IMR-90 (cell line): Measurements from ENCODE around the gene MRPS10. TPM values are rescaled to one million over a fixed set of nuclear protein-coding genes. Genes with fewer than 3 reads are reported as not detected.

ENCODE experiments used
- ATAC-seq: fragments of 200-7000 bp; cut with Tn5 transposase; 2 replicates; pipeline ENCODE4 v1.9.1; 2020; ENCODE audit warnings: low read depth, mild to moderate bottlenecking, moderate library complexity
- BruUV-seq: library from RNA; stranded (reverse); fragments of 400-500 nt; replicated peaks from 2 replicates; lab custom pipeline; 2021; lab: Mats Ljungman, UMichigan
- CTCF ChIA-PET: fragments of 300-600 bp; formaldehyde crosslinking; extraction: SDS; loops from one replicate; lab custom pipeline; 2021; ENCODE audit warnings: antibody characterized with exemption; lab: Yijun Ruan, JAX
- POLR2A ChIA-PET: fragments of 300-600 bp; sonication (Branson Sonifier 250); formaldehyde crosslinking; loops from one replicate; lab custom pipeline; 2022; ENCODE audit warnings: antibody characterized with exemption; ENCODE audit not compliant: unreplicated experiment; lab: Charles Lee
- DNase-seq: peaks from one replicate; pipeline ENCODE4 v3.0.0; 2013
- H2AFZ ChIP-seq: replicated peaks from 2 replicates; pipeline ENCODE3; 2013; ENCODE audit warnings: low read length, mild to moderate bottlenecking; ENCODE audit not compliant: poor library complexity
- H2AK5ac ChIP-seq: 2 replicates; pipeline ENCODE4 v1.6.1; 2013; ENCODE audit warnings: low read depth, low read length, inconsistent platforms
- H2AK9ac ChIP-seq: replicated peaks from 2 replicates; pipeline ENCODE3; 2013; ENCODE audit warnings: mild to moderate bottlenecking, low read depth, low read length, moderate library complexity; ENCODE audit not compliant: poor library complexity
- H2BK120ac ChIP-seq: 2 replicates; pipeline ENCODE4 v1.6.1; 2013; ENCODE audit warnings: low read depth, low read length, inconsistent platforms
- H2BK15ac ChIP-seq: 3 replicates; pipeline ENCODE4 v1.6.1; 2013; ENCODE audit warnings: low read depth, low read length, inconsistent platforms
- H2BK20ac ChIP-seq: 2 replicates; pipeline ENCODE4 v1.6.1; 2013; ENCODE audit warnings: low read depth, mild to moderate bottlenecking, inconsistent platforms, low read length, moderate library complexity
- H2BK5ac ChIP-seq: 2 replicates; pipeline ENCODE4 v1.6.1; 2013; ENCODE audit warnings: mild to moderate bottlenecking, low read depth, low read length, inconsistent platforms; ENCODE audit not compliant: poor library complexity, severe bottlenecking
- H3K14ac ChIP-seq: replicated peaks from 2 replicates; pipeline ENCODE4 v1.6.1; 2013; ENCODE audit warnings: low read depth, low read length, inconsistent platforms
- H3K18ac ChIP-seq: 2 replicates; pipeline ENCODE4 v1.6.1; 2013; ENCODE audit warnings: low read depth, low read length, control low read depth
- H3K23ac ChIP-seq: 2 replicates; pipeline ENCODE4 v1.6.1; 2013; ENCODE audit warnings: low read depth, low read length, inconsistent platforms
- H3K27ac ChIP-seq: 2 replicates; pipeline ENCODE4 v1.5.1; 2013; ENCODE audit warnings: mild to moderate bottlenecking, control low read depth, low read length; ENCODE audit not compliant: insufficient read depth
- H3K27me3 ChIP-seq: 2 replicates; pipeline ENCODE4 v1.6.1; 2013; ENCODE audit warnings: low read length; ENCODE audit not compliant: control insufficient read depth, insufficient read depth
- H3K36me3 ChIP-seq: 2 replicates; pipeline ENCODE4 v1.6.1; 2013; ENCODE audit warnings: low read length, mixed read lengths; ENCODE audit not compliant: control insufficient read depth, insufficient read depth
- H3K4ac ChIP-seq: 2 replicates; pipeline ENCODE4 v1.6.1; 2013; ENCODE audit warnings: low read depth, low read length, inconsistent platforms
- H3K4me1 ChIP-seq: 2 replicates; pipeline ENCODE4 v1.6.1; 2013; ENCODE audit warnings: low read length, mixed read lengths; ENCODE audit not compliant: control insufficient read depth, insufficient read depth
- H3K4me2 ChIP-seq: 2 replicates; pipeline ENCODE4 v1.6.1; 2013; ENCODE audit warnings: low read depth, mild to moderate bottlenecking, control low read depth, low read length, moderate library complexity
- H3K4me3 ChIP-seq: 2 replicates; pipeline ENCODE4 v1.5.1; 2013; ENCODE audit warnings: low read depth, mild to moderate bottlenecking, control low read depth, low read length, moderate library complexity; ENCODE audit not compliant: insufficient read depth
- H3K56ac ChIP-seq: 2 replicates; pipeline ENCODE4 v1.6.1; 2013; ENCODE audit warnings: low read length, inconsistent platforms; ENCODE audit not compliant: insufficient read depth; ENCODE audit errors: extremely low read depth
- H3K79me1 ChIP-seq, 2 experiments: 2 replicates each; pipeline ENCODE4 v1.6.1; 2013; ENCODE audit warnings: low read length in 2 of 2, inconsistent platforms in 1 of 2, low read depth in 1 of 2
- H3K9ac ChIP-seq: 2 replicates; pipeline ENCODE4 v1.6.1; 2013; ENCODE audit warnings: low read depth, low read length, control low read depth
- H3K9me1 ChIP-seq: 2 replicates; pipeline ENCODE4 v1.6.1; 2013; ENCODE audit warnings: low read length, inconsistent platforms; ENCODE audit not compliant: insufficient read depth
- H3K9me3 ChIP-seq: 2 replicates; pipeline ENCODE4 v1.6.1; 2013; ENCODE audit warnings: low read length; ENCODE audit not compliant: control insufficient read depth, insufficient read depth
- H4K20me1 ChIP-seq: 2 replicates; pipeline ENCODE4 v1.6.1; 2013; ENCODE audit warnings: low read length, inconsistent platforms; ENCODE audit not compliant: insufficient read depth
- H4K5ac ChIP-seq: 2 replicates; pipeline ENCODE4 v1.6.1; 2013; ENCODE audit warnings: mild to moderate bottlenecking, low read depth, low read length, control low read depth
- H4K8ac ChIP-seq, 2 experiments: 2 replicates each; pipeline ENCODE4 v1.6.1; 2013; ENCODE audit warnings: low read depth in 2 of 2, low read length in 2 of 2, control low read depth in 1 of 2, inconsistent platforms in 1 of 2
- H4K91ac ChIP-seq: 2 replicates; pipeline ENCODE4 v1.6.1; 2013; ENCODE audit warnings: low read depth, low read length, inconsistent platforms; ENCODE audit not compliant: insufficient read depth
- BHLHE40 ChIP-seq: fragments of 150-350 bp; IDR thresholded peaks from 2 replicates; pipeline ENCODE4 v1.6.1; 2016; ENCODE audit warnings: mild to moderate bottlenecking, low read depth, low read length
- CEBPB ChIP-seq: IDR thresholded peaks from 2 replicates; pipeline ENCODE4 v1.6.1; 2012; ENCODE audit warnings: low read depth, low read length, improper control_type of control experiment
- CHD1 ChIP-seq: IDR thresholded peaks from 2 replicates; pipeline ENCODE4 v1.6.1; 2012; ENCODE audit warnings: low read depth, low read length, improper control_type of control experiment
- CTCF ChIP-seq: conservative IDR thresholded peaks from 2 replicates; pipeline ENCODE4 v1.5.1; 2012; ENCODE audit warnings: mild to moderate bottlenecking, low read depth, low read length, improper control_type of control experiment
- ELK1 ChIP-seq: fragments of 150-350 bp; IDR thresholded peaks from 2 replicates; pipeline ENCODE4 v1.6.1; 2016; ENCODE audit warnings: low read depth, mild to moderate bottlenecking, low read length, moderate library complexity, borderline replicate concordance
- FOS ChIP-seq: fragments of 150-350 bp; IDR thresholded peaks from 2 replicates; pipeline ENCODE4 v1.6.1; 2016; ENCODE audit warnings: low read depth, low read length
- MAFK ChIP-seq: IDR thresholded peaks from 2 replicates; pipeline ENCODE4 v1.6.1; 2012; ENCODE audit warnings: low read depth, low read length, improper control_type of control experiment
- MAZ ChIP-seq: IDR thresholded peaks from 2 replicates; pipeline ENCODE4 v1.6.1; 2012; ENCODE audit warnings: low read depth, mild to moderate bottlenecking, low read length, improper control_type of control experiment, moderate library complexity, borderline replicate concordance
- MXI1 ChIP-seq: IDR thresholded peaks from 2 replicates; pipeline ENCODE4 v1.6.1; 2012; ENCODE audit warnings: low read depth, mild to moderate bottlenecking, low read length, moderate library complexity, borderline replicate concordance
- NFE2L2 ChIP-seq: fragments of 150-350 bp; IDR thresholded peaks from 2 replicates; pipeline ENCODE4 v1.6.1; 2016; ENCODE audit warnings: low read depth, mild to moderate bottlenecking, low read length
- POLR2A ChIP-seq: IDR thresholded peaks from 2 replicates; pipeline ENCODE4 v1.6.1; 2012; ENCODE audit warnings: mild to moderate bottlenecking, low read depth, low read length
- RAD21 ChIP-seq: IDR thresholded peaks from 2 replicates; pipeline ENCODE4 v1.6.1; 2012; ENCODE audit warnings: low read length, improper control_type of control experiment
- RCOR1 ChIP-seq: IDR thresholded peaks from 2 replicates; pipeline ENCODE4 v1.6.1; 2012; ENCODE audit warnings: mild to moderate bottlenecking, low read length, improper control_type of control experiment; ENCODE audit not compliant: insufficient replicate concordance
- RFX5 ChIP-seq: IDR thresholded peaks from 2 replicates; pipeline ENCODE4 v1.8.0; 2012; ENCODE audit warnings: low read depth, mild to moderate bottlenecking, low read length, moderate library complexity
- SMC3 ChIP-seq: fragments of 150-350 bp; IDR thresholded peaks from 2 replicates; pipeline ENCODE4 v1.6.1; 2016; ENCODE audit warnings: low read depth, mild to moderate bottlenecking, antibody characterized with exemption, low read length, moderate library complexity
- USF2 ChIP-seq: fragments of 150-350 bp; IDR thresholded peaks from 2 replicates; pipeline ENCODE4 v1.6.1; 2017; ENCODE audit warnings: mild to moderate bottlenecking, antibody characterized with exemption, low read length, low read depth
- WGBS, 2 experiments: methylation state at CpG; one replicate each; pipeline versions ENCODE4 v1.1.5 to v1.1.7; 2013; ENCODE audit warnings: missing lambda C conversion rate in 2 of 2; ENCODE audit not compliant: insufficient read length in 1 of 2; ENCODE audit errors: extremely low coverage in 2 of 2; 5-methylcytosine and 5-hydroxymethylcytosine counted together
- dilution Hi-C: fragments of 300-500 bp; cut with HindIII; formaldehyde crosslinking; loops from one replicate; pipeline ENCODE4 v1.14.3; 2018; ENCODE audit warnings: low sequenced_read_pairs; ENCODE audit not compliant: unreplicated experiment
- in situ Hi-C: fragments of 300-500 bp; cut with MboI; formaldehyde crosslinking; loops from 3 replicates; pipeline ENCODE4 v1.14.3; 2019; ENCODE audit warnings: low sequenced_read_pairs, inconsistent platforms, mixed read lengths
- intact Hi-C: fragments of 100-400 bp; cut with micrococcal nuclease; formaldehyde crosslinking; loops from 2 replicates; pipeline ENCODE4 v1.10.0; 2022
- polyA plus RNA-seq, 3 experiments: library from polyadenylated mRNA; depleted of rRNA; stranded (reverse); fragments of >200 nt; gene quantifications; 2 replicates each; pipeline ENCODE4 v1.2.3, GENCODE V29; 2012; ENCODE audit warnings: low replicate concordance in 1 of 3
- total RNA-seq: library from RNA; depleted of rRNA; stranded (reverse); fragments of >200 nt; gene quantifications from 2 replicates; pipeline ENCODE4 v1.2.3, GENCODE V29; 2012

Gene MRPS10
- total and polyA plus RNA-seq, 2 of the 4 experiments (the other 2 are of a cell fraction), result 28.5 to 47.0 TPM

- CTCF ChIA-PET, result no interaction called here
Measured at GRCh38 chr6:42195415-42195814, 22.2 kb downstream of the MRPS10 start.

More at GRCh38 chr6:42195415-42195814, 22.2 kb downstream of the MRPS10 start:
- Histone ChIP-seq H3K27ac (no peak overlapping the region), H3K9ac (no peak overlapping the region), H3K9me1 (peaks cover 16% of the 10 kb centered on the region), H3K9me3 (no peaks in the 10 kb centered on the region), H3K56ac (no peak overlapping the region), H4K8ac (peak overlapping the region in 1 of 2 experiments; percentile 35; a peak in 1 of 4 replicates), H2BK5ac (no peak overlapping the region), H3K79me1 (peaks cover 0 to 14% of the 10 kb centered on the region in 2 experiments; a peak in 1 of 4 replicates), H4K5ac (no peak overlapping the region), H3K4me3 (no peak overlapping the region), H2AK9ac (peak overlapping the region; percentile 55), H3K36me3 (no peaks in the 10 kb centered on the region), H2AFZ (no peak overlapping the region), H3K18ac (no peak overlapping the region), H2BK15ac (0 out of 3 replicates have a peak overlapping the region, but pooled peaks have one; percentile 49), H4K91ac (no peak overlapping the region), H2AK5ac (peak overlapping the region; percentile 59), H3K23ac (no peak overlapping the region), H3K4ac (peak overlapping the region; percentile 21; the same call in 1 of the 2 replicates), H3K14ac (no peak overlapping the region), H3K4me1 (peaks cover 26% of the 10 kb centered on the region), H2BK120ac (peak overlapping the region; percentile 22; the same call in 1 of the 2 replicates), H4K20me1 (no peaks in the 10 kb centered on the region; the same call in 1 of the 2 replicates), H2BK20ac (no peak overlapping the region), H3K27me3 (no peaks in the 10 kb centered on the region), H3K4me2 (no peak overlapping the region)
- TF ChIP-seq MAFK (no peak), CEBPB (no peak), POLR2A (no peak), SMC3 (no peak), CTCF (no peak), RAD21 (no peak), MXI1 (no peak), FOS (no peak), RCOR1 (no peak), USF2 (no peak), ELK1 (no peak), BHLHE40 (no peak), RFX5 (no peak), MAZ (no peak), NFE2L2 (no peak), CHD1 (no peak)
- no TSS peak for BruUV-seq
- whole genome bisulfite sequencing, 2 experiments, result no CpG with 5 or more reads among the region's 4 CpGs
- ATAC-seq (no peak), DNase-seq (no peak)
- in situ Hi-C loops (no loop called here), dilution Hi-C loops (no loop called here), intact Hi-C loops (no loop called here)
- POLR2A ChIA-PET, result no interaction called here
